Ishikawa (cell line): ENCODE measurements around the gene MCM9.

Experiments used
- CEBPB ChIP-seq: IDR thresholded peaks from 2 replicates; pipeline ENCODE4 v1.6.1; 2012
- EP300 ChIP-seq: IDR thresholded peaks from 2 replicates; pipeline ENCODE4 v1.6.1; 2012; ENCODE audit warnings: borderline replicate concordance
- NFIC ChIP-seq: IDR thresholded peaks from 2 replicates; pipeline ENCODE4 v1.6.1; 2012
- RAD21 ChIP-seq: IDR thresholded peaks from 2 replicates; pipeline ENCODE4 v1.6.1; 2012; ENCODE audit warnings: low read depth
- USF1 ChIP-seq: IDR thresholded peaks from 2 replicates; pipeline ENCODE4 v1.6.1; 2012

- TF ChIP-seq USF1 (no peak), RAD21 (no peak), CEBPB (no peak), NFIC (no peak), EP300 (no peak)
Observed at GRCh38 chr6:118789954-118790353, 145.0 kb downstream of the MCM9 start.
